Thoracic aorta (tissue), 2 donors: ENCODE measurements around the gene SLC10A6. TPM values are rescaled to one million over a fixed set of nuclear protein-coding genes. Genes with fewer than 3 reads are reported as not detected.

Source experiments
- ATAC-seq: fragments of 150-250 bp; one replicate; pipeline ENCODE4 v1.8.0; 2017; ENCODE audit warnings: low read depth; ENCODE audit not compliant: insufficient number of reproducible peaks, low FRiP score
- DNase-seq: peaks from one replicate; pipeline ENCODE4 v3.0.0-alpha.2; 2020; ENCODE audit warnings: low spot score
- H3K27ac ChIP-seq, 2 donors: fragments of 200-600 bp; sonication (generic); 1 replicate in 1 of 2; 2 replicates in 1 of 2; pipeline ENCODE4 v1.5.1; 2016; ENCODE audit warnings: mild to moderate bottlenecking in 2 of 2, moderate library complexity in 2 of 2
- H3K27me3 ChIP-seq: fragments of 200-600 bp; sonication (generic); replicated peaks from 2 replicates; pipeline ENCODE4 v1.6.0; 2016; ENCODE audit warnings: mild to moderate bottlenecking; ENCODE audit not compliant: insufficient read depth
- H3K36me3 ChIP-seq: fragments of 200-600 bp; sonication (generic); one replicate; pipeline ENCODE4 v1.5.1; 2016
- H3K4me1 ChIP-seq, 2 donors: fragments of 200-600 bp; sonication (generic); 1 replicate in 1 of 2; 2 replicates in 1 of 2; pipeline versions ENCODE4 v1.5.1 to v1.6.0; 2016; ENCODE audit warnings: low read depth in 2 of 2, mild to moderate bottlenecking in 1 of 2; ENCODE audit not compliant: control insufficient read depth in 1 of 2
- H3K4me3 ChIP-seq: fragments of 200-600 bp; sonication (generic); 2 replicates; pipeline ENCODE4 v1.5.1; 2016; ENCODE audit warnings: mild to moderate bottlenecking
- H3K9me3 ChIP-seq: fragments of 200-600 bp; sonication (generic); 2 replicates; pipeline ENCODE4 v1.5.1; 2016
- CTCF ChIP-seq: fragments of 200-600 bp; sonication (generic); IDR thresholded peaks from one replicate; pipeline ENCODE4 v1.5.1; 2019; ENCODE audit warnings: antibody characterized with exemption
- total RNA-seq, 2 donors: library from RNA; depleted of rRNA; stranded (reverse); fragments of >200 nt; gene quantifications; one replicate each; pipeline versions ENCODE4 v1.1.0 to v1.2.3, GENCODE V29; 2016

The SLC10A6 gene
- total RNA-seq, 2 donors from 2014 or later, result 4.2 to 12.0 TPM

DNA sequence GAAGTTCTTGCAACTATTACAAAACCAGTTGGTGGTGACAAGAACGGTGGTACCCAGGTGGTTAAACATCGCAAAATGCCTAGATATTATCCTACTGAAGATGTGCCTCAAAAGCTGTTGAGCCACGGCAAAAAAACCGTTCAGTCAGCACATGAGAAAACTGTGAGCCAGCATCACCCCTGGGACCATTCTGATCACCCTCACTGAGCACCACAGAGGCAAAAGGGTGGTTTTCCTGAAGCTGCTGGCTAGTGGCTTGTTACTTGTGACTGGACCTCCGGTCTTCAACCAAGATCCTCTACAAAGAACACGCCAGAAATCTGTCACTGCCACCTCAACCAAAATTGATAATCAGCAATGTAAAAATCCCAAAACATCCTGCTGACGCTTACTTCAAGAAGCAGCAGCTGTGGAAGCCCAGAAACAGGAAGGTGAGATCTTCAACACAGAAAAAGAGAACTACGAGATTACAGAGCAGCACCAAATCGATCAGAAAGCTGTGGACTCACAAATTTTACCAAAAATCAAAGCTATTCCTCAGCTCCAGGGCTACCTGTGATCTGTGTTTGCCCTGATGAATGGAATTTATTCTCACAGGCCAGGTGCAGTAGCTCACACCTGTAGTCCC, 21.4 kb upstream of the SLC10A6 start:
- H3K36me3 ChIP-seq, result no peaks in the 10 kb centered on the region
- DNase-seq (no peak), ATAC-seq (no peak)
- H3K4me1 ChIP-seq, result no peaks in the 10 kb centered on the region
- H3K9me3 ChIP-seq, result no peaks in the 10 kb centered on the region
- H3K27me3 ChIP-seq, result no peaks in the 10 kb centered on the region
- H3K4me3 ChIP-seq, result no peak overlapping the region
- no peak for TF ChIP-seq CTCF
- no peak overlapping the region for H3K27ac ChIP-seq

- no peak overlapping the region for H3K4me3 ChIP-seq
- H3K27me3 ChIP-seq, result no peaks in the 10 kb centered on the region
- no peaks in the 10 kb centered on the region for H3K4me1 ChIP-seq
- H3K27ac ChIP-seq, result no peak overlapping the region
- DNase-seq, result no peak
- no peak for TF ChIP-seq CTCF
- H3K9me3 ChIP-seq, result no peaks in the 10 kb centered on the region
- no peaks in the 10 kb centered on the region for H3K36me3 ChIP-seq
- no peak for ATAC-seq
These were observed 8.3 kb upstream of the SLC10A6 start for GRCh38 chr4:86857341-86858052.

GRCh38 chr4:86856896-86857295, 7.7 kb upstream of the SLC10A6 start:
- H3K27me3 ChIP-seq, result no peaks in the 10 kb centered on the region
- no peaks in the 10 kb centered on the region for H3K36me3 ChIP-seq
- H3K27ac ChIP-seq, result no peak overlapping the region
- no peaks in the 10 kb centered on the region for H3K4me1 ChIP-seq
- no peaks in the 10 kb centered on the region for H3K9me3 ChIP-seq
- H3K4me3 ChIP-seq, result no peak overlapping the region
- ATAC-seq (no peak), DNase-seq (no peak)
- no peak for TF ChIP-seq CTCF

GRCh38 chr4:86855572-86855971, 6.4 kb upstream of the SLC10A6 start:
- Histone ChIP-seq H3K9me3 (no peaks in the 10 kb centered on the region), H3K4me3 (no peak overlapping the region), H3K4me1 (no peaks in the 10 kb centered on the region), H3K36me3 (no peaks in the 10 kb centered on the region), H3K27ac (no peak overlapping the region), H3K27me3 (no peaks in the 10 kb centered on the region)
- no peak for ATAC-seq
- DNase-seq, result no peak
- no peak for TF ChIP-seq CTCF

DNA sequence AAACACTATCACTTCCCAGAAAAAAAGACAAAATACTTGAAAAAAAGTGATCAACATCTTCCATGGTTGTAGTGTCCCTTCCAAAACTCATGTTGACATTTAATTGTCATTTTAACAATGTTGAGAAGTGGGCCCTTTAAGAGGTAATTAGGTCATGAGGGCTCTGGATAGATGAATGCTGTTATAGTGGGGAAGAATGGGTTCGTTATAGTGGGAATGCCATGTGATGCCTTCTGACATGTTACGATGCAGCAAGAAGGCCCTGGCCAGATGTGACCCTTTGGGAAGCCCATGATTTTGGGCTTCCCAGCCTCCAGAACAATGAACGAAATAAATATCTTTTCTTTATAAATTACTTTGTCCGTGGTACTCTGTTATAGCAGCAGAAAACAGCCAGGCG, 4.0 kb upstream of the SLC10A6 start:
- DNase-seq (no peak), ATAC-seq (no peak)
- TF ChIP-seq CTCF, result no peak
- Histone ChIP-seq H3K9me3 (no peaks in the 10 kb centered on the region), H3K4me3 (no peak overlapping the region), H3K36me3 (no peaks in the 10 kb centered on the region), H3K27me3 (no peaks in the 10 kb centered on the region), H3K4me1 (peaks cover 0 to 18% of the 10 kb centered on the region in 2 donors), H3K27ac (no peak overlapping the region)
